BLaER1 treated with 17β-estradiol and CSF1 and Interleukin-3, amounts not matched to agents 10 nM and 100 nM (cell line): Measurements from ENCODE around the gene ADGRA1.

Experiments used
- H3K27ac ChIP-seq, 11 experiments: shearing (Covaris generic); formaldehyde crosslinking; 2 replicates each; pipeline ENCODE4 v1.8.1; 2022
- H3K27me3 ChIP-seq, 11 experiments: shearing (Covaris generic); formaldehyde crosslinking; 2 replicates each; pipeline ENCODE4 v1.8.1; 2022
- H3K36me3 ChIP-seq, 11 experiments: shearing (Covaris generic); formaldehyde crosslinking; 2 replicates each; pipeline ENCODE4 v1.8.1; 2022
- H3K4me1 ChIP-seq, 10 experiments: shearing (Covaris generic); formaldehyde crosslinking; 2 replicates each; pipeline ENCODE4 v1.8.1; 2022
- H3K4me2 ChIP-seq, 11 experiments: shearing (Covaris generic); formaldehyde crosslinking; 2 replicates each; pipeline ENCODE4 v1.8.1; 2022
- H3K4me3 ChIP-seq, 10 experiments: shearing (Covaris generic); formaldehyde crosslinking; 2 replicates each; pipeline ENCODE4 v1.8.1; 2022
- H3K9ac ChIP-seq, 11 experiments: shearing (Covaris generic); formaldehyde crosslinking; 2 replicates each; pipeline ENCODE4 v1.8.1; 2022
- H3K9me3 ChIP-seq, 11 experiments: shearing (Covaris generic); formaldehyde crosslinking; replicated peaks in 1 of 11; 2 replicates each; pipeline ENCODE4 v1.8.1; 2022
- H4K20me1 ChIP-seq, 11 experiments: shearing (Covaris generic); formaldehyde crosslinking; 2 replicates each; pipeline ENCODE4 v1.8.1; 2022
- Cebpa-rat ChIP-seq, 11 experiments: shearing (Covaris generic); IDR thresholded peaks; 2 replicates each; pipeline ENCODE4 v1.8.1; 2022

Gene ADGRA1

DNA sequence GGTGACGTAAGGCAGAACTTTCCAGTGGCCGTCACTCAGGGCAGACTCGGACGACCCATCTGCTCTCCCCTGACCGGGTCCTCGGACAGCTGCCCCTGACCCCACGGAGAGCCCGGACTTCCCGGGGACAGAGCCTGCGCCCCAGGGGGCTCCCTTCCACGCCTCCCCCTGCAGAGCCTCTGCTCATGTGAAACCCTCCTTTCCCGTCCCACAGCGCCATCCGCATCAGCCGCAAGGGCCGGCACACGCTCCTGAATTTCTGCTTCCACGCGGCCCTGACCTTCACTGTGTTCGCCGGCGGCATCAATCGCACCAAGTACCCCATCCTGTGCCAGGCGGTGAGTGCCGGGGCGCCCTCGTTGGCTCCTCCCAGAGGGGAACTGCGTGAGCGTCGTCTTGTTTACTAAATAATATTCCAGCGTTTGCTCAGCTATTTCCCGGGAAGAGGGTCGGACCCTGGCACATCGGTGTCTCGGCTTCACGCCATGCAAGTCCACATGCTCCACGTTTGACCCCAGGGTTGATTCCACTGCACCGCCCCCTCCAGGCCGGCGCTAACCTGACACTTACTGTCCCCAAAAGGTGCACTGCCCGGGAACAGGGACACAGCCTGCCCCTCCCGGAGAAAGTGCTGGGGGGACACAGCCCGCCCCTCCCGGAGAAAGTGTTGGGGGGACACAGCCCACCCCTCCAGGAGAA, 10.9 kb downstream of the ADGRA1 start:
- no peak overlapping the region for H3K4me2 ChIP-seq
- H3K9me3 ChIP-seq, result no peaks in the 10 kb centered on the region
- H3K4me1 ChIP-seq, result peaks cover under 1 to 47% (median 30%) of the 10 kb centered on the region in 10 experiments; a peak in 17 of 20 replicates
- no peak overlapping the region for H3K27ac ChIP-seq
- no peak overlapping the region for H3K4me3 ChIP-seq
- H3K9ac ChIP-seq, result no peak overlapping the region
- no peaks in the 10 kb centered on the region for H3K36me3 ChIP-seq
- peaks cover 0 to 37% (median 13%) of the 10 kb centered on the region in 11 experiments; a peak in 13 of 22 replicates for H3K27me3 ChIP-seq
- peaks cover 0 to 76% (median 10%) of the 10 kb centered on the region in 11 experiments; a peak in 12 of 22 replicates for H4K20me1 ChIP-seq
- TF ChIP-seq Cebpa-rat (IDR thresholded peaks at IDR 0.05), result no peak

DNA sequence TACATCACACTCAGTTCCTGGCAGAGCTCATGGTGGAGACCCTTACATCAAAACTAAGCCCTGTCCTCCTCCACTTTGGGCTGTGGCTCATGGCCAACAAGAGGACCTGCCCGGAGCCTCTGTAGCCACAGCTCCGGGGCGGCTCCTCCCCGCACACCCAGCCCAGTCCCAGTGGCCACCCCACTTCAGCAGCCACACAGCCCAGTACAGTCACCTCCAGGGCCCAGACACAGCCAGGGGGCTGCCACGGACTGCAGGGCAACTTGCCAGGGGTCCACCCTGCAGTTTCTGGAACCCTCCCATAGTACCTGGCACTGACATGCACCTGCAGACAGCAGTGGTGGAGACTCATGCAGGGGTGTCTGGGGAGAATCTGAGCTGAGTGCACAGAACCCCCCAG, 11.8 kb downstream of the ADGRA1 start:
- H3K9me3 ChIP-seq, result no peaks in the 10 kb centered on the region
- H3K27ac ChIP-seq, result no peak overlapping the region

DNA sequence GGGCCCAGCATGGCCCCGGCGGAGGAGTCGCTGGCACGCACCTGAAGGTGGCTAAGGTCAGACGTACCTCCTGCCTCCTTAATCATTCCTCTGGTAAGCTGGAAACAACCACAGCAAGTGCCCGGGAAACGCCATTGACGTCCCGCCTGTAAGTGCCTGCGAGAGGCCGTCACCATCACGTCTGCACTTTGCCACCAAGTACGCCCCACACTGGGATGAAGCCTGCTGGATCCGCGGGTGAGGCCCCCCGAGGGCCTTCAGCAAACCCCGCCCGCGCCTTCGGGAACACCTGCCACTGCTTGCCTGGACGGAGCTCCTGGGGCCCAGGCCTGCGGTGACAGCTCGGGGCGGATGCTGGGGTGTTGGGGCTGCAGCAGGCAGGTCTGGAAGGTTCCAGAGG, 12.5 kb downstream of the ADGRA1 start:
- peaks cover 0 to 35% (median 15%) of the 10 kb centered on the region in 11 experiments; a peak in 14 of 22 replicates for H3K27me3 ChIP-seq
- no peaks in the 10 kb centered on the region for H3K9me3 ChIP-seq
- H3K27ac ChIP-seq, result no peak overlapping the region
- peaks cover 13 to 63% (median 46%) of the 10 kb centered on the region in 10 experiments; a peak in 19 of 20 replicates for H3K4me1 ChIP-seq
- H3K4me3 ChIP-seq, result no peak overlapping the region
- H3K36me3 ChIP-seq, result no peaks in the 10 kb centered on the region
- no peak overlapping the region for H3K9ac ChIP-seq
- peaks cover 0 to 73% (median 13%) of the 10 kb centered on the region in 11 experiments; a peak in 13 of 22 replicates for H4K20me1 ChIP-seq
- no peak for TF ChIP-seq Cebpa-rat (IDR thresholded peaks at IDR 0.05)
- H3K4me2 ChIP-seq, result peak overlapping the region in 5 of 11 experiments; percentile 30 to 58 (median 54); a peak in 4 of 22 replicates

More for the DNA sequence above, 11.8 kb downstream of the ADGRA1 start:
- peaks cover 10 to 57% (median 40%) of the 10 kb centered on the region in 10 experiments; a peak in 19 of 20 replicates for H3K4me1 ChIP-seq
- H4K20me1 ChIP-seq, result peaks cover 0 to 73% (median 13%) of the 10 kb centered on the region in 11 experiments; a peak in 13 of 22 replicates
- peak overlapping the region in 1 of 11 experiments; percentile 30; a peak in 2 of 22 replicates for H3K4me2 ChIP-seq
- H3K4me3 ChIP-seq, result no peak overlapping the region
- no peak for TF ChIP-seq Cebpa-rat (IDR thresholded peaks at IDR 0.05)
- no peaks in the 10 kb centered on the region for H3K36me3 ChIP-seq
- no peak overlapping the region for H3K9ac ChIP-seq
- peaks cover 0 to 36% (median 19%) of the 10 kb centered on the region in 11 experiments; a peak in 14 of 22 replicates for H3K27me3 ChIP-seq

DNA sequence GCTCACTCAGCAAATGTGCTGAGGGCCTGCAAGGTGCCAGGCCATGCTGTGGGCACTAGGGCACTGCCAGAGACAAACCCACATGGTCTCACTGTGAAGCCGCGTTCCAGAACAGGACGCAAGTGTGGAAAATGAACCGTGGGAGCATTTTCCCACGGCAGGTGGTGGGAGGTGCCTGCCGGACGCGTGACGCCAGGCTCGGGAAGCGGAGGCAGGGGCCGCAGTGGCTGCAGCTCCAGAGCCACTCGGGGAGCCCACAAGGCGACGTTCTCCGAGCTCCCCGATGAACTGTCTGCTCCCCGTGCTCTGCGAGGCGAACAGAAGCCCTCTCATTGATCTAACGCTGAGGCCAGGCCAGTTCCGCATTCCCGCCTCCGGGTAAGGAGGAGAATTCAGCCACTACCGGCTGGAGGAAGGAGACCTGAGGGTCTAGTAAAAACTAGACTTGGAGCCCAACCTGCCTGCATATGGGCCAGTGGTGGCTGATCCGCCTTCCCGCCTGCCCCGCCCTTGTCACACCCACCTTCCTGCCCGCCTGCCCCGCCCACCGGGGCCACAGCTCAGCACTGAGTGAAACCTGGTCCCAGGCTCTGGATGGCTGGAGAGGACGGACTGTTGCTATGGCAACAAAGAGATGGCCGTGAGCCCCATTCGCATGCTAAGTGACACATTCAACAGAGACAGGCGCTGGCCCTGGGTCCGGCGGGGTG, 13.1 kb downstream of the ADGRA1 start:
- no peaks in the 10 kb centered on the region for H3K36me3 ChIP-seq
- TF ChIP-seq Cebpa-rat (IDR thresholded peaks at IDR 0.05), result no peak
- H3K27me3 ChIP-seq, result peaks cover 0 to 32% (median 12%) of the 10 kb centered on the region in 11 experiments; a peak in 12 of 22 replicates
- no peak overlapping the region for H3K27ac ChIP-seq
- no peaks in the 10 kb centered on the region; a peak in 1 of 22 replicates for H3K9me3 ChIP-seq
- peaks cover 0 to 66% (median 13%) of the 10 kb centered on the region in 11 experiments; a peak in 12 of 22 replicates for H4K20me1 ChIP-seq
- H3K4me2 ChIP-seq, result peak overlapping the region in 10 of 11 experiments; percentile 3 to 68 (median 52); a peak in 19 of 22 replicates
- peaks cover 13 to 69% (median 48%) of the 10 kb centered on the region in 10 experiments; a peak in 19 of 20 replicates for H3K4me1 ChIP-seq
- H3K4me3 ChIP-seq, result no peak overlapping the region
- no peak overlapping the region for H3K9ac ChIP-seq

DNA sequence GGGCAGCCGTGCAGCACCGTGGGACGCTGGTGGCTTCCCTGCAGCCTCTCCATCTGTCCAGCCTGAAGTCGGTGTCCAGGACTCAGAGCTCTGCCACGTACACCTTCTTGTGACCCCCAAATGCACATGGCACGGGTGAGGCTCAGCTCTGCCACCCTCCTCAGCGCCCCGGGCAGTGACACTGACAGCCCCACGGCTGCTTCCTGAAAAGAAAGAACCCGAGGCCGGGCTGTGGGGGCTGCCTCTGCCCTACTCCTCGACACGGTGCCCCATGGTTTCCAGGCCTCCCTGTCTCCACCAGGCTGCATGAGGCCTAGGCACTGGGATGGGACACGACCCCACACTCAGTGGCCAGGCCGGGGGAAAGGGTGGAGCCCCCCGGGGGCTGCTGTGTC, 13.7 kb downstream of the ADGRA1 start:
- H3K4me3 ChIP-seq, result no peak overlapping the region
- H3K36me3 ChIP-seq, result no peaks in the 10 kb centered on the region
- no peak overlapping the region for H3K27ac ChIP-seq
- peaks cover 0 to 62% (median 13%) of the 10 kb centered on the region in 11 experiments; a peak in 12 of 22 replicates for H4K20me1 ChIP-seq
- peaks cover 13 to 69% (median 48%) of the 10 kb centered on the region in 10 experiments; a peak in 19 of 20 replicates for H3K4me1 ChIP-seq
- peak overlapping the region in 10 of 11 experiments; percentile 3 to 68 (median 52); a peak in 18 of 22 replicates for H3K4me2 ChIP-seq
- TF ChIP-seq Cebpa-rat (IDR thresholded peaks at IDR 0.05), result no peak
- H3K9me3 ChIP-seq, result peaks cover 1 to 5% (median 3%) of the 10 kb centered on the region in 11 experiments; a peak in 19 of 22 replicates
- H3K27me3 ChIP-seq, result peaks cover 0 to 32% (median 11%) of the 10 kb centered on the region in 11 experiments; a peak in 12 of 22 replicates
- H3K9ac ChIP-seq, result no peak overlapping the region

DNA sequence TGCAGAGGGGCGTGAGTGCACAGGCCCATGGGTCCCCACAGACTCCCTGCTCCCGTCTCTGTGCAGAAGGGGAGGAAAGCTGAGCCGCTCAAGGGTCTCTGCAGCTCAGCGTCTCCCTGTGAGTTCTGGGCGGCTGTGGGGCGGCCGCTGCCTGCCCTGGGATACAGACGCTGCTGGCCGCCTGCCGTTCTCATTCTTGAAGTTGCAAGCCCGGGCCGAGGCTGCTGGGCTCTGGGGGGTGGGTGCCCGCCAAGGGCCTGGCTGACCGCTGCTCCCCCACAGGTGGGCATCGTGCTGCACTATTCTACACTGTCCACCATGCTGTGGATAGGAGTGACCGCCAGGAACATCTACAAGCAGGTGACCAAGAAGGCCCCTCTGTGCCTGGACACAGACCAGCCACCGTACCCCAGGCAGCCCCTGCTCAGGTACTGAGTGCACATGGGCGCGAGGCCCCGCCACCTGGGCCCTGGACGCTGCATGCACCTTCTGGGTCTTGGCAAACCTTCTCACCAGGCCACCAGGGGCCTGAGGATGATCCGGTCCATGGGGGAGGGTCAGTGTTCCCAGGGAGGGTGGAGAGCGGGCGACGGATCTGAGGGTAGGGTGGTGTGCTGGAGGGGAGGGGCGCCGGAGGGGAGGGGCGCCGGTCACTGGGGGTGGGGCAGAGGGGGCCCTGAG, 14.8 kb downstream of the ADGRA1 start:
- no peak overlapping the region for H3K27ac ChIP-seq
- no peak overlapping the region for H3K4me3 ChIP-seq
- peaks cover 0 to 55% (median 13%) of the 10 kb centered on the region in 11 experiments; a peak in 12 of 22 replicates for H4K20me1 ChIP-seq
- H3K27me3 ChIP-seq, result peaks cover 0 to 32% (median 7%) of the 10 kb centered on the region in 11 experiments; a peak in 11 of 22 replicates
- peaks cover 13 to 17% (median 14%) of the 10 kb centered on the region in 11 experiments for H3K9me3 ChIP-seq
- TF ChIP-seq Cebpa-rat (IDR thresholded peaks at IDR 0.05), result no peak
- H3K36me3 ChIP-seq, result no peaks in the 10 kb centered on the region
- H3K9ac ChIP-seq, result no peak overlapping the region
- peaks cover 13 to 59% (median 43%) of the 10 kb centered on the region in 10 experiments; a peak in 19 of 20 replicates for H3K4me1 ChIP-seq
- H3K4me2 ChIP-seq, result peak overlapping the region in 2 of 11 experiments; percentile 92 to 96; a peak in 2 of 22 replicates

DNA sequence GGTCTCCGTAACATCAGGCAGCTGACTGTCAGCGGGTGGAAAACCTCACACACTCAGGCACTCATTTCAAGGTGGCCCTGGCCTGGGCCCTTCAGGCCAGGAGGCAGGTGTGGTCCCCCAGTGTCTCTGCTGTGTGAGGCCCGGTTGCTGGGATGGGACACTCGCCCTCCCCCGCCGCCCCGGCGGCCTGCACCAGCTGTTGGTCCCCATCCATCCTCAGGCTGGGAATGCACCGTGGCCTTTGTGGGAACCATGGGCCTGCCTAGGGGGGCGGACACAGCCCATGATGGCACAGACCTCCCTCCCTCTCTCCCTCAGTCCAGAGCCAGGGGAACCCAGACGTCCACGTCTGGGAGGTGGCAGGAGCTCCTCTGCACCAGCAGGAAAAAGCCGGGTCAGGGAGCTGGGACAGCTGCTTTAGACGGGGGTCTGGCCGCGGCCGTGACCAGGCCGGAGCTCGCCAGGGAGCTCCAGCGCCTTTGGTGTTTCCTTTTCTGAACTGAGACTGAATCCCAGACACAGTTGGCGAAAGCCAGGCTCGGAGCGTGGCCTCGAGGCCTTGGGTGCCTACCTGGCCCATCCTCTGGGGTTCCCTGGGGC, 15.7 kb downstream of the ADGRA1 start:
- peaks cover 0 to 32% (median 7%) of the 10 kb centered on the region in 11 experiments; a peak in 11 of 22 replicates for H3K27me3 ChIP-seq
- no peak overlapping the region for H3K4me3 ChIP-seq
- H3K9ac ChIP-seq, result peak overlapping the region in 3 of 11 experiments; percentile 16 to 50 (median 19); a peak in 2 of 22 replicates
- H3K4me2 ChIP-seq, result peak overlapping the region in 9 of 11 experiments; percentile 61 to 96 (median 88); a peak in 18 of 22 replicates
- H3K36me3 ChIP-seq, result no peaks in the 10 kb centered on the region; a peak in 1 of 22 replicates
- H3K9me3 ChIP-seq, result peaks cover 21 to 25% (median 23%) of the 10 kb centered on the region in 11 experiments
- peaks cover 13 to 59% (median 43%) of the 10 kb centered on the region in 10 experiments; a peak in 19 of 20 replicates for H3K4me1 ChIP-seq
- no peak for TF ChIP-seq Cebpa-rat (IDR thresholded peaks at IDR 0.05)
- no peak overlapping the region for H3K27ac ChIP-seq
- peaks cover 0 to 49% (median 13%) of the 10 kb centered on the region in 11 experiments; a peak in 12 of 22 replicates for H4K20me1 ChIP-seq
